ENCODE data around the gene LDLRAD1. TPM values are rescaled to one million over a fixed set of nuclear protein-coding genes. Genes with fewer than 3 reads are reported as not detected.

Gene LDLRAD1
- total and polyA plus RNA-seq, 2 of the 13 experiments (the other 11 are each of a cell fraction or from before 2014, with no cell fraction given), result 2.5 to 14.0 TPM

- TF ChIP-seq CERS6 (CRISPR knock-in tag; IDR thresholded peaks at IDR 0.05), result no peak
- no peak for TF ChIP-seq DNMT3B (CRISPR knock-in tag; conservative IDR thresholded peaks at IDR 0.05)
- TF ChIP-seq EP300 (IDR thresholded peaks at IDR 0.05; ENCODE audit: low read depth in 2 of 2, low read length in 2 of 2), result peak; percentile 80 to 93
- TF ChIP-seq EP300 (CRISPR knock-in tag; IDR thresholded peaks at IDR 0.05; ENCODE audit: borderline replicate concordance), result peak; percentile 88; the same call in 1 of the 2 replicates
- TF ChIP-seq ZMAT3 (CRISPR knock-in tag; conservative IDR thresholded peaks at IDR 0.05), result no peak
- peak; percentile 90 for TF ChIP-seq ZFP36 (IDR thresholded peaks at IDR 0.05; ENCODE audit: borderline replicate concordance, low read depth, low read length, partially characterized antibody)
- TF ChIP-seq PHF8 (CRISPR knock-in tag; IDR thresholded peaks at IDR 0.05), result no peak
- TF ChIP-seq, protein P1, sequence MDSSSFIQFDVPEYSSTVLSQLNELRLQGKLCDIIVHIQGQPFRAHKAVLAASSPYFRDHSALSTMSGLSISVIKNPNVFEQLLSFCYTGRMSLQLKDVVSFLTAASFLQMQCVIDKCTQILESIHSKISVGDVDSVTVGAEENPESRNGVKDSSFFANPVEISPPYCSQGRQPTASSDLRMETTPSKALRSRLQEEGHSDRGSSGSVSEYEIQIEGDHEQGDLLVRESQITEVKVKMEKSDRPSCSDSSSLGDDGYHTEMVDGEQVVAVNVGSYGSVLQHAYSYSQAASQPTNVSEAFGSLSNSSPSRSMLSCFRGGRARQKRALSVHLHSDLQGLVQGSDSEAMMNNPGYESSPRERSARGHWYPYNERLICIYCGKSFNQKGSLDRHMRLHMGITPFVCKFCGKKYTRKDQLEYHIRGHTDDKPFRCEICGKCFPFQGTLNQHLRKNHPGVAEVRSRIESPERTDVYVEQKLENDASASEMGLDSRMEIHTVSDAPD (CRISPR knock-in tag; IDR thresholded peaks at IDR 0.05), result no peak
- no peak for TF ChIP-seq ZNF34 (CRISPR knock-in tag; IDR thresholded peaks at IDR 0.05; ENCODE audit: borderline replicate concordance)
- peak; percentile 71; the same call in 1 of the 2 replicates for TF ChIP-seq ZSCAN29 (CRISPR knock-in tag; conservative IDR thresholded peaks at IDR 0.05)
- TF ChIP-seq ZNF776 (CRISPR knock-in tag; IDR thresholded peaks at IDR 0.05), result 0 out of 2 replicates have a peak, but pooled peaks have one; percentile 25
- peak in 1 of 2 experiments; percentile 58; a peak in 2 of 4 replicates for TF ChIP-seq POLR2A (IDR thresholded peaks at IDR 0.05; ENCODE audit: insufficient read depth in 1 of 2, low read depth in 2 of 2, low read length in 2 of 2)
- 0 out of 2 replicates have a peak, but pooled peaks have one; percentile 54 for TF ChIP-seq KMT2B (CRISPR knock-in tag; IDR thresholded peaks at IDR 0.05)
- TF ChIP-seq TAF15 (IDR thresholded peaks at IDR 0.05; ENCODE audit: low read depth, low read length, poor library complexity, severe bottlenecking), result no peak
- TF ChIP-seq, protein P2, sequence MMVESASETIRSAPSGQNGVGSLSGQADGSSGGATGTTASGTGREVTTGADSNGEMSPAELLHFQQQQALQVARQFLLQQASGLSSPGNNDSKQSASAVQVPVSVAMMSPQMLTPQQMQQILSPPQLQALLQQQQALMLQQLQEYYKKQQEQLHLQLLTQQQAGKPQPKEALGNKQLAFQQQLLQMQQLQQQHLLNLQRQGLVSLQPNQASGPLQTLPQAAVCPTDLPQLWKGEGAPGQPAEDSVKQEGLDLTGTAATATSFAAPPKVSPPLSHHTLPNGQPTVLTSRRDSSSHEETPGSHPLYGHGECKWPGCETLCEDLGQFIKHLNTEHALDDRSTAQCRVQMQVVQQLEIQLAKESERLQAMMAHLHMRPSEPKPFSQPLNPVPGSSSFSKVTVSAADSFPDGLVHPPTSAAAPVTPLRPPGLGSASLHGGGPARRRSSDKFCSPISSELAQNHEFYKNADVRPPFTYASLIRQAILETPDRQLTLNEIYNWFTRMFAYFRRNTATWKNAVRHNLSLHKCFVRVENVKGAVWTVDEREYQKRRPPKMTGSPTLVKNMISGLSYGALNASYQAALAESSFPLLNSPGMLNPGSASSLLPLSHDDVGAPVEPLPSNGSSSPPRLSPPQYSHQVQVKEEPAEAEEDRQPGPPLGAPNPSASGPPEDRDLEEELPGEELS (CRISPR knock-in tag; IDR thresholded peaks at IDR 0.05), result peak; percentile 88
- TF ChIP-seq ZFP91 (CRISPR knock-in tag; IDR thresholded peaks at IDR 0.05; ENCODE audit: borderline replicate concordance), result 0 out of 2 replicates have a peak, but pooled peaks have one; percentile 17
- TF ChIP-seq SATB2 (CRISPR knock-in tag; IDR thresholded peaks at IDR 0.05), result no peak
- TF ChIP-seq IRF2 (CRISPR knock-in tag; IDR thresholded peaks at IDR 0.05), result no peak; the same call in 1 of the 2 replicates
- TF ChIP-seq ZNF549 (CRISPR knock-in tag; IDR thresholded peaks at IDR 0.05), result no peak
- TF ChIP-seq SOX5 (CRISPR knock-in tag; IDR thresholded peaks at IDR 0.05; ENCODE audit: borderline replicate concordance), result peak; percentile 75; the same call in 1 of the 2 replicates
- TF ChIP-seq PRMT3 (CRISPR knock-in tag; IDR thresholded peaks at IDR 0.05; ENCODE audit: borderline replicate concordance, low read depth), result no peak
- TF ChIP-seq MED1 (CRISPR knock-in tag; IDR thresholded peaks at IDR 0.05), result peak; percentile 74
- TF ChIP-seq RFX5 (IDR thresholded peaks at IDR 0.05; ENCODE audit: low read depth, low read length), result no peak
- TF ChIP-seq KMT2A (CRISPR knock-in tag; IDR thresholded peaks at IDR 0.05), result peak; percentile 52; the same call in 1 of the 2 replicates
Observed at GRCh38 chr1:54016343-54017282, 1.4 kb downstream of the LDLRAD1 start (continued).

Data from HepG2 (cell line).